Gastrocnemius medialis (tissue), 4 donors: Measurements from ENCODE around the gene ZNHIT3. TPM values are rescaled to one million over a fixed set of nuclear protein-coding genes. Genes with fewer than 3 reads are reported as not detected.

Source experiments
- ATAC-seq, 2 donors: fragments of 150-250 bp; one replicate each; pipeline ENCODE4 v1.9.1; 2016
- DNase-seq, 2 donors: peaks; one replicate each; pipeline ENCODE4 v3.0.0-alpha.2; 2019
- H3K27ac ChIP-seq, 4 donors: fragments of 200-600 bp; sonication (generic); 1 replicate in 1 of 4; 2 replicates in 3 of 4; pipeline ENCODE4 v1.5.1; 2016 to 2018; ENCODE audit warnings: mild to moderate bottlenecking in 2 of 4, moderate library complexity in 1 of 4
- H3K27me3 ChIP-seq, 3 donors: fragments of 200-600 bp; sonication (generic) in 2 of 3; 1 replicate in 1 of 3; 2 replicates in 2 of 3; pipeline versions ENCODE4 v1.5.1 to v1.6.0; 2016 to 2019; ENCODE audit warnings: mild to moderate bottlenecking in 1 of 3, moderate library complexity in 1 of 3
- H3K36me3 ChIP-seq, 2 donors: fragments of 200-600 bp; sonication (generic) in 1 of 2; one replicate each; pipeline ENCODE4 v1.5.1; 2017 to 2018
- H3K4me1 ChIP-seq, 2 donors: fragments of 200-600 bp; sonication (generic) in 1 of 2; one replicate each; pipeline ENCODE4 v1.5.1; 2016 to 2017; ENCODE audit warnings: mild to moderate bottlenecking in 2 of 2
- H3K4me3 ChIP-seq, 4 donors: fragments of 200-600 bp; sonication (generic) in 3 of 4; 1 replicate in 1 of 4; 2 replicates in 3 of 4; pipeline ENCODE4 v1.5.1; 2016 to 2019; ENCODE audit warnings: mild to moderate bottlenecking in 2 of 4
- H3K9me3 ChIP-seq, 3 donors: fragments of 200-600 bp; sonication (generic) in 2 of 3; 1 replicate in 1 of 3; 2 replicates in 2 of 3; pipeline ENCODE4 v1.5.1; 2016 to 2019
- POLR2A ChIP-seq, 2 donors: fragments of 450-650 bp; IDR thresholded peaks; one replicate each; pipeline ENCODE4 v1.6.1; 2017; ENCODE audit warnings: antibody characterized with exemption in 2 of 2, mild to moderate bottlenecking in 2 of 2, moderate library complexity in 2 of 2
- in situ Hi-C, 4 donors: fragments of 200-750 bp; cut with MboI; loops; one replicate each; pipeline versions ENCODE4 v1.15.0 to v1.8.0; 2017; ENCODE audit warnings: low sequenced_read_pairs in 4 of 4
- intact Hi-C: fragments of 100-400 bp; cut with DNase I; formaldehyde crosslinking; loops from one replicate; pipeline ENCODE4 v1.15.1; 2023; ENCODE audit warnings: low total_unique reads
- total RNA-seq, 4 donors: library from RNA; depleted of rRNA; stranded (reverse); fragments of >200 nt; gene quantifications; one replicate each; pipeline versions ENCODE4 v1.1.0 to v1.2.3, GENCODE V29; 2016
- TF ChIP-seq, protein P1 (sequence below), 5 experiments: fragments of 450-650 bp in 3 of 5; fragments of 200-600 bp in 2 of 5; sonication (generic) in 2 of 5; IDR thresholded peaks in 4 of 5; conservative IDR thresholded peaks in 1 of 5; 1 replicate in 4 of 5; 2 replicates in 1 of 5; pipeline ENCODE4 v1.5.1; 2016 to 2019; ENCODE audit warnings: antibody characterized with exemption in 5 of 5, mild to moderate bottlenecking in 3 of 5, moderate library complexity in 3 of 5

Gene ZNHIT3
- total RNA-seq, 4 donors from 2014 or later: 33.4 to 52.7 (median 39.3) TPM

DNA sequence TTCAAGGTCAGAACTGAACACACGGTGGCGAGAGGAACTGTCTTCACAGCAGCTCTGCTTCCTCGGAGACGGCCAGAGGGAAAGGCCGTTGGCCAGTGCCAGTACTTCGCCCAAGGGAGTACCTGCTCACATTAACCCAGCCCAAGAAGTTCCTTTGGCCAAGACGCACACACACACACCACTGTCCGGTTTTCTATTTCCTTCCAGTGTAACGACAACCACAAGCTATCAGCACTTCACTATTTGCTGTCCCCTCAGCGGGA is 57.5 kb downstream of the ZNHIT3 start:
- in situ Hi-C loops: loop anchor here in 1 of 4 donors (25.0 kb wide), 2 partner anchors 957 to 1068 kb away; partner anchors contain the start of genes AP2B1, PEX12 and SYNRG
- TF ChIP-seq POLR2A (IDR thresholded peaks at IDR 0.05): no peak
- TF ChIP-seq, protein P1, sequence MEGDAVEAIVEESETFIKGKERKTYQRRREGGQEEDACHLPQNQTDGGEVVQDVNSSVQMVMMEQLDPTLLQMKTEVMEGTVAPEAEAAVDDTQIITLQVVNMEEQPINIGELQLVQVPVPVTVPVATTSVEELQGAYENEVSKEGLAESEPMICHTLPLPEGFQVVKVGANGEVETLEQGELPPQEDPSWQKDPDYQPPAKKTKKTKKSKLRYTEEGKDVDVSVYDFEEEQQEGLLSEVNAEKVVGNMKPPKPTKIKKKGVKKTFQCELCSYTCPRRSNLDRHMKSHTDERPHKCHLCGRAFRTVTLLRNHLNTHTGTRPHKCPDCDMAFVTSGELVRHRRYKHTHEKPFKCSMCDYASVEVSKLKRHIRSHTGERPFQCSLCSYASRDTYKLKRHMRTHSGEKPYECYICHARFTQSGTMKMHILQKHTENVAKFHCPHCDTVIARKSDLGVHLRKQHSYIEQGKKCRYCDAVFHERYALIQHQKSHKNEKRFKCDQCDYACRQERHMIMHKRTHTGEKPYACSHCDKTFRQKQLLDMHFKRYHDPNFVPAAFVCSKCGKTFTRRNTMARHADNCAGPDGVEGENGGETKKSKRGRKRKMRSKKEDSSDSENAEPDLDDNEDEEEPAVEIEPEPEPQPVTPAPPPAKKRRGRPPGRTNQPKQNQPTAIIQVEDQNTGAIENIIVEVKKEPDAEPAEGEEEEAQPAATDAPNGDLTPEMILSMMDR (IDR thresholded peaks at IDR 0.05 in 4 of 5, conservative IDR thresholded peaks at IDR 0.05 in 1 of 5): no peak
- DNase-seq (peak; percentile 37 to 63), ATAC-seq (peak; percentile 30 to 35)
- H3K27me3 ChIP-seq: no peaks in the 10 kb centered on the region
- no peaks in the 10 kb centered on the region for H3K9me3 ChIP-seq
- no peaks in the 10 kb centered on the region for H3K36me3 ChIP-seq
- H3K4me1 ChIP-seq: peaks cover 36 to 39% of the 10 kb centered on the region in 2 donors
- intact Hi-C loops: loop anchor here (1.0 to 2.0 kb wide), 4 partner anchors 9 to 1301 kb away; partner anchors contain the start of genes DHRS11, MRM1 and SLFN5
- peak overlapping the region; percentile 99 to 100 (median 100) for H3K27ac ChIP-seq
- H3K4me3 ChIP-seq: peak overlapping the region; percentile 92 to 100 (median 95)

DNA sequence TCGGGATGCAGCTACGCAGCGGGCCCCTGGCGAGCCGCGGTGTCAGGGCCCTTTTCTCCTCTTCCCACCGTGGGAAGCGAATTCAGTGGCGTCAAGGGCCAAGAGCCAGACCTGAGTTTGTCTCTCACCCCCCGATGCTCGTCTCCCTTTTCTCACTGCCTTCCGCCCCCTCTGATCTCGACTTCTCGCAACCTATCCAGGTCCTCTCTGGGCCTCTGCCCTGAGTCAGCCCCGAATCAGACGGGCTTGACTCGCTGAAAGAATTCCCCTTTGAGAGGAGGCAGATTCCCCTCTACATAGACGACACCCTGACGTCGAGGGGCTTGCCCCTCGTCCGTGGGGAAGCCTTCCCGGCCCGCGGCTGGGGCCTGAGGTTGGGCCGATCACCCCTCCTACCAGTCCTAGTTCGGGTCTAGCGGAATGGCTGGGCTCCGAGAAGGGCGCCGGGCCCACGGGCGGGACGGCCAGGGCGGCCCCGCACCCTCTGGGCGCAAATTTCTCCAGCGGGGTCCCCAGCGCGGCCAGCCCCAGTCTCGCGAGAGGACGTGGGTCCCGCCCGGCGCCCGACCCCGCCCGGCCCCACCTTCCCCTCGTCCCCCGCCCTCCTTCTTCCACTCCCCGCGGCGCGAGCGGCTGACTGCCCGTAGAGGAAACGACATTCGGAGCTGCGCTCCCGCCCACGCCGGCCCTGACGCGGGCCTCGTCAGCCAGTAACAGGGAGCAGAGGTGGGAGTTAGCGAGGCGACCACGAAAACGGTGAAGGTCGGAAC is 58.0 kb downstream of the ZNHIT3 start, which contains the start of gene GGNBP2:
Gene GGNBP2, plus strand, starts transcription at position 613 of the 770 bp plus-strand sequence. CDS start 806 bp downstream, outside the sequence.
- DNase-seq: peak; percentile 85 to 88
- TF ChIP-seq POLR2A (IDR thresholded peaks at IDR 0.05): peak; percentile 87 to 92
- TF ChIP-seq, protein P1 (IDR thresholded peaks at IDR 0.05 in 4 of 5, conservative IDR thresholded peaks at IDR 0.05 in 1 of 5): no peak
- no peaks in the 10 kb centered on the region for H3K36me3 ChIP-seq
- intact Hi-C loops: loop anchor here (1.0 to 5.0 kb wide), 5 partner anchors 9 to 1302 kb away; partner anchors contain the start of genes AATF, DHRS11, MRM1 and SLFN5
- peaks cover 36 to 43% of the 10 kb centered on the region in 2 donors for H3K4me1 ChIP-seq
- in situ Hi-C loops: loop anchor here in 1 of 4 donors (25.0 kb wide), 2 partner anchors 957 to 1068 kb away; partner anchors contain the start of genes AP2B1, PEX12 and SYNRG
- peak within 1 kb of the TSS; percentile 99 to 100 (median 100) for H3K27ac ChIP-seq
- H3K4me3 ChIP-seq: peak within 1 kb of the TSS; percentile 92 to 100 (median 95)
- no peaks in the 10 kb centered on the region for H3K27me3 ChIP-seq
- peak; percentile 79 to 81 for ATAC-seq
- H3K9me3 ChIP-seq: no peaks in the 10 kb centered on the region

DNA sequence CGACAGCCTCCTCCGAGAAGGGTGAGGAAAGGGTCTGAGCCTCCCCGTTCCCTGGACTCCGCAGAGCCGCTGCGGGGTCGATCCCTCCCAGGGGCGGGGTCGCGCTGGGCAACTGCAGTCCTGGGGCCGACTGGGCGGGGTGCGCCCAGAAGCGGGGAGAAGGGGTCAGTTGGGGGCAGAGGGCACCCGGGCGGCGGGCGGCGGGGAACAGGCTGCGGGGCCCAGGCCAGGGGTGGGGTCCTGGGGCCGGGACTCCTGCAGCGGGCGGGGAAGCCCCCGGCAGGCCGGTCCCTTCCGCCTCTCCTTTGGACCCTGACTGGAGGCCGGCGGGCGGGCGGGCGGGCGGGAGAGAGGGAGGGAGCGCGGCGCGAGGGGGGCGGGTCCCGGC is 58.6 kb downstream of the ZNHIT3 start:
- Histone ChIP-seq H3K36me3 (no peaks in the 10 kb centered on the region), H3K4me1 (peaks cover 38 to 44% of the 10 kb centered on the region in 2 donors), H3K27me3 (no peaks in the 10 kb centered on the region), H3K27ac (peak overlapping the region; percentile 99 to 100 (median 100)), H3K9me3 (no peaks in the 10 kb centered on the region), H3K4me3 (peak overlapping the region; percentile 92 to 100 (median 95))
- in situ Hi-C loops: loop anchor here in 1 of 4 donors (25.0 kb wide), 2 partner anchors 958 to 1067 kb away; partner anchors contain the start of genes AP2B1, PEX12 and SYNRG
- no peak for TF ChIP-seq POLR2A (IDR thresholded peaks at IDR 0.05)
- TF ChIP-seq, protein P1 (IDR thresholded peaks at IDR 0.05 in 4 of 5, conservative IDR thresholded peaks at IDR 0.05 in 1 of 5): no peak
- ATAC-seq: peak; percentile 26 to 48
- DNase-seq: no peak
- intact Hi-C loops: loop anchor here (2.0 to 5.0 kb wide), 4 partner anchors 46 to 1302 kb away; partner anchors contain the start of genes AATF, DHRS11, MRM1 and SLFN5

Other genes with a start within 250 kb of the ZNHIT3 start
- gene TBC1D3I, start 222.1 kb upstream of the ZNHIT3 start, total RNA-seq: under 1 TPM in 1 of 4 donors, not detected in 3; 0.25 TPM
- gene TBC1D3G, start 162.8 kb upstream of the ZNHIT3 start, total RNA-seq: 1 to 10 TPM in 1 of 4 donors, not detected in 3; 1.8 TPM
- gene TBC1D3H, start 98.2 kb upstream of the ZNHIT3 start, total RNA-seq: not detected
- 10 to 100 TPM in 3 of 4 donors, 1 to 10 TPM in 1; 7.5 to 16.8 (median 13.2) TPM for gene MYO19, start 48.2 kb downstream of the ZNHIT3 start, total RNA-seq
- 1 to 10 TPM; 3.0 to 6.9 (median 4.7) TPM for gene PIGW, start 48.3 kb downstream of the ZNHIT3 start, total RNA-seq
- 10 to 100 TPM; 28.8 to 56.6 (median 39.5) TPM for gene GGNBP2, start 58.2 kb downstream of the ZNHIT3 start, total RNA-seq
- 10 to 100 TPM in 1 of 4 donors, 1 to 10 TPM in 3; 4.9 to 15.8 (median 7.4) TPM for gene DHRS11, start 105.2 kb downstream of the ZNHIT3 start, total RNA-seq
- 10 to 100 TPM in 2 of 4 donors, 1 to 10 TPM in 2; 8.8 to 13.9 (median 10.8) TPM for gene MRM1, start 114.9 kb downstream of the ZNHIT3 start, total RNA-seq